ENCODE results near the gene HNRNPA3. TPM values are rescaled to one million over a fixed set of nuclear protein-coding genes. Genes with fewer than 3 reads are reported as not detected.
"Not testable (repeated sequence)": the region's sequence is repeated elsewhere in the genome, so short reads cannot be mapped to it uniquely, and the experiment has no call there.

The HNRNPA3 gene
- total RNA-seq, 4 donors from 2014 or later: 56.4 to 256 (median 107) TPM

- Histone ChIP-seq H3K9me3 (no peaks in the 10 kb centered on the region), H3K4me1 (no peaks in the 10 kb centered on the region), H3K36me3 (no peaks in the 10 kb centered on the region), H3K4me3 (no peak overlapping the region), H3K27me3 (no peaks in the 10 kb centered on the region), H3K27ac (no peak overlapping the region)
- no peak for DNase-seq
- intact Hi-C loops (cut with DNase I; ENCODE audit: low total_unique reads): loop anchor here (5.0 to 10.0 kb wide), 3 partner anchors 33 to 560 kb away; no protein-coding TSS in a partner anchor
- TF ChIP-seq POLR2A (IDR thresholded peaks at IDR 0.05) (no peak), CTCF (IDR thresholded peaks at IDR 0.05) (no peak)
Measured at GRCh38 chr2:177174486-177174885, 38.1 kb upstream of the HNRNPA3 start.

GRCh38 chr2:177175917-177176668 lies 36.5 kb upstream of the HNRNPA3 start:
- no peak for DNase-seq
- Histone ChIP-seq H3K36me3 (no peaks in the 10 kb centered on the region), H3K27me3 (no peaks in the 10 kb centered on the region), H3K4me1 (no peaks in the 10 kb centered on the region), H3K9me3 (no peaks in the 10 kb centered on the region), H3K4me3 (no peak overlapping the region), H3K27ac (no peak overlapping the region)
- TF ChIP-seq CTCF (IDR thresholded peaks at IDR 0.05) (no peak), POLR2A (IDR thresholded peaks at IDR 0.05) (no peak)
- intact Hi-C loops (cut with DNase I; ENCODE audit: low total_unique reads): loop anchor here (10.0 kb wide), 1 partner anchor 559 kb away; no protein-coding TSS in a partner anchor

GRCh38 chr2:177178797-177179196 lies 33.8 kb upstream of the HNRNPA3 start:
- TF ChIP-seq POLR2A (IDR thresholded peaks at IDR 0.05): no peak
- no peaks in the 10 kb centered on the region for H3K27me3 ChIP-seq
- DNase-seq: no peak
- no peaks in the 10 kb centered on the region for H3K4me1 ChIP-seq
- no peak overlapping the region for H3K27ac ChIP-seq
- intact Hi-C loops (cut with DNase I; ENCODE audit: low total_unique reads): loop anchor here (10.0 kb wide), 1 partner anchor 556 kb away; no protein-coding TSS in a partner anchor
- no peaks in the 10 kb centered on the region for H3K9me3 ChIP-seq
- H3K4me3 ChIP-seq: no peak overlapping the region
- no peaks in the 10 kb centered on the region for H3K36me3 ChIP-seq

GRCh38 chr2:177179227-177179626 lies 33.4 kb upstream of the HNRNPA3 start:
- no peaks in the 10 kb centered on the region for H3K27me3 ChIP-seq
- no peak overlapping the region for H3K27ac ChIP-seq
- no peaks in the 10 kb centered on the region for H3K36me3 ChIP-seq
- no peaks in the 10 kb centered on the region for H3K4me1 ChIP-seq
- intact Hi-C loops (cut with DNase I; ENCODE audit: low total_unique reads): loop anchor here (10.0 kb wide), 1 partner anchor 556 kb away; no protein-coding TSS in a partner anchor
- TF ChIP-seq CTCF (IDR thresholded peaks at IDR 0.05): no peak
- TF ChIP-seq POLR2A (IDR thresholded peaks at IDR 0.05): no peak
- DNase-seq: no peak
- no peaks in the 10 kb centered on the region for H3K9me3 ChIP-seq
- H3K4me3 ChIP-seq: no peak overlapping the region

- H3K36me3 ChIP-seq, H3K4me1 ChIP-seq, DNase-seq, H3K9me3 ChIP-seq, H3K27ac ChIP-seq, H3K4me3 ChIP-seq, H3K27me3 ChIP-seq: not testable (repeated sequence)
- intact Hi-C loops (cut with DNase I; ENCODE audit: low total_unique reads): loop anchor here (10.0 kb wide), 1 partner anchor 555 kb away; no protein-coding TSS in a partner anchor
Measured at GRCh38 chr2:177179671-177180070, 32.9 kb upstream of the HNRNPA3 start.

- Histone ChIP-seq H3K27me3 (no peaks in the 10 kb centered on the region), H3K9me3 (no peaks in the 10 kb centered on the region), H3K36me3 (no peaks in the 10 kb centered on the region), H3K4me3 (no peak overlapping the region), H3K4me1 (no peaks in the 10 kb centered on the region), H3K27ac (no peak overlapping the region)
- no peak for DNase-seq
- intact Hi-C loops (cut with DNase I; ENCODE audit: low total_unique reads): no loop called here
- TF ChIP-seq CTCF (IDR thresholded peaks at IDR 0.05): no peak
- no peak for TF ChIP-seq POLR2A (IDR thresholded peaks at IDR 0.05)
Measured at GRCh38 chr2:177180269-177181000, 32.2 kb upstream of the HNRNPA3 start.

All from uterus (tissue), 4 donors.